Stimulated activated CD8-positive, alpha-beta memory T cell treated with anti-CD3 and anti-CD28 coated beads, Interleukin-12 subunit alpha, Interleukin-12 subunit beta, amount 100 ng/mL, for 4 hours (primary cell): ENCODE data around the gene GATAD2B.
"Not testable (repeated sequence)": the region's sequence is repeated elsewhere in the genome, so short reads cannot be mapped to it uniquely, and the experiment has no call there.

ENCODE experiments used
- DNase-seq: peaks from one replicate; pipeline ENCODE4 v3.0.0-alpha.2; 2020; ENCODE audit warnings: low read depth

Gene GATAD2B

GRCh38 chr1:153795330-153795837, 127.4 kb downstream of the GATAD2B start:
- DNase-seq: no peak

GRCh38 chr1:153794624-153795329, 128.0 kb downstream of the GATAD2B start:
- DNase-seq: no peak

GRCh38 chr1:153793973-153794615, 128.7 kb downstream of the GATAD2B start:
- DNase-seq: no peak

- no peak for DNase-seq
Measured at GRCh38 chr1:153793261-153793972, 129.4 kb downstream of the GATAD2B start.

DNA sequence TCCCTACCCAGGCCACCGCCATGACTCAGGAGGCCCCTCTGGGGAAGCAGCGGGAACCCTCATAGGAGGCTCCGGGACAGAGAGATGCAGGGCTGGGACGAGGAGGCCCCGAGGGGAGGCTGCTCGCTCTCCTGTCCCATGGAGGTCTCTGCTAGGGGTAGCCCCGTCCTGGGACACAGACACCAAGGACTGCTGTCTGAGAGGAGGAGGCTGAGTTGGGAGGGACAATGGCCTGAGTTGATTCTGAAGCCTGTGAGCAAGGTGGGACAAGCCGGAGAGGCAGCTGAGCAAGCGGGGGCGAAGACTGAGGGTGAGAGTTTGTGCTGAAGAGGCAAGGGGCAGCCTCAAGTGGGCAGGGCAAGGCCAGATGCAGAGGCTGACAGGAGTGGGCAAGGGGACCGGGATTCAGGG, 130.1 kb downstream of the GATAD2B start:
- no peak for DNase-seq

- DNase-seq: no peak
Measured at GRCh38 chr1:153791648-153792253, 131.0 kb downstream of the GATAD2B start.

- DNase-seq: no peak
Measured at GRCh38 chr1:153790966-153791647, 131.7 kb downstream of the GATAD2B start.

DNA sequence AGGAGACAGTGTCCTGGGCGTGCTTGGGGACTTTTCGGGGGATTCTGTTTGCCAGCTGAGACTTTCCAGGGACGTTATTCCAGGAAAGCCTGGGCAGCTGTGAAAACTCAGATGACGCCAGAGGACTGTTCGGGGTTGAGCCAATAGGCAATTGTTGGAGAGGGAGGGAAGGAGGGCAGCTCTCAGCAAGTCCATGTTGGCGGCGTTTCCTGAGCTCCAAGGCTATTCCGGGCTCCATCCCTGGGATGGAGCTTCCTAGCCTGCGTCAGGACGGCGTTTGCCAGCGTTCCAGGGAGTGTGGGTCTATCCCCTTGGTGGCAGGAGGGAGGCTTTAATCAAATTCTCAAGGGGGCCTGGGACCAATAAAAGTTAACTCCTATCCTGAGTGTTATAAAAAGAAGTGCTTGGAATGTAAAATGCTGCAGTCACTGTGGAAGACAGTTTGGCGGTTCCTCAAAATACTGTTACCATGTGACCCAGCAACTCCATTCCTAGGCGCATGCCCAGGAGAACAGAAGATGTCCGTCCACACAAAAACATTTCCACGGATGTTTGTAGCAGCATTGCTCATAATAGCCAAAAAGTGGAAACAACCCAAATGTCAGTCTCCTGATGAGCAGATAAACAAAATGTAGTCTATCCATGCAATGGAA, 132.3 kb downstream of the GATAD2B start:
- DNase-seq: no peak

- DNase-seq: no peak
Measured at GRCh38 chr1:153789478-153790034, 133.2 kb downstream of the GATAD2B start.

- no peak for DNase-seq
Measured at GRCh38 chr1:153786038-153786790, 136.6 kb downstream of the GATAD2B start.

- DNase-seq: peak; percentile 87
Measured at GRCh38 chr1:153783233-153784190, 139.3 kb downstream of the GATAD2B start.

DNA sequence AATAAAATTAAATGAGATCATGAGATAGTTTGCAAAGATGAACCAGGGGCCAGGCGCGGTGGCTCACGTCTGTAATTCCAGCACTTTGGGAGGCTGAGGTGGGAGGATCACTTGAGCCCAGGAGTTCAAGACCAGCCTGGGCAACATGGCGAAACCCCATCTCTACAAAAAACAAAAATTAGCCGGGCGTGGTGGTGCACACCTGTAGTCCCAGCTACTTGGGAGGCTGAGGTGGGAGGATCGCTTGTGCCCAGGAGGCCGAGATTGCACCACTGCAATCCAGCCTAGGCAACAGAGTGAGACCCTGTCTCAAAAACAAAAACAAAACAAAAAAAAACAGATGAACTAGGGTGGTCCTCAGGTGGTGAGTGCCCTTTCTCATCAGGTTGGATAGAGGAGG, 140.1 kb downstream of the GATAD2B start:
- not testable (repeated sequence) for DNase-seq

- DNase-seq: no peak
Measured at GRCh38 chr1:153780551-153780950, 142.2 kb downstream of the GATAD2B start.

DNA sequence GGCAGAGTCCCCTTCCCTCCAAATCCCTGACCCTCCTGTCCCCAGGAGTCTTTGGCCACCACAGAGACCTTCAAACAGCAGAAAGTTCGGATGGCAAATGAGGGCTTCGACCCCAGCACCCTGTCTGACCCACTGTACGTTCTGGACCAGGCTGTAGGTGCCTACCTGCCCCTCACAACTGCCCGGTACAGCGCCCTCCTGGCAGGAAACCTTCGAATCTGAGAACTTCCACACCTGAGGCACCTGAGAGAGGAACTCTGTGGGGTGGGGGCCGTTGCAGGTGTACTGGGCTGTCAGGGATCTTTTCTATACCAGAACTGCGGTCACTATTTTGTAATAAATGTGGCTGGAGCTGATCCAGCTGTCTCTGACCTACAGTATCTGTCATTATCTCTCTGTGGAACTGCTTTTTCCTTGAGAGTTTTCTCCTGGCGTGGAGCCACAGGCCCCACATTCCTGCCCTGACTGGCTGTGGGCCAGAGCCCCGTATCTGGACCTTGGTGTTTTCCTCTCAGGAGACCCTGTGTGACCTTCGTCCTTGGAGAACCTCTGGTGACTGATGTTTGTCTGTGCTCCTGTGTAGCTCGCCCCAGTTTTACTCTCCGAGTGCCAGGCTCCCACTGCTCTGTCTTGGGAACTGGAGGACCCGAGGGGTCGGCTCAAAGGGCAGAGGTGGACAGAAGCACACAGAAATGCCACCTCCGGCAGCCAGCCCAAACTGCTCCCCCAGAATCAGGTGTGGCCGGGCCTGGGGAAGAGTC, 142.8 kb downstream of the GATAD2B start:
- DNase-seq: no peak

DNA sequence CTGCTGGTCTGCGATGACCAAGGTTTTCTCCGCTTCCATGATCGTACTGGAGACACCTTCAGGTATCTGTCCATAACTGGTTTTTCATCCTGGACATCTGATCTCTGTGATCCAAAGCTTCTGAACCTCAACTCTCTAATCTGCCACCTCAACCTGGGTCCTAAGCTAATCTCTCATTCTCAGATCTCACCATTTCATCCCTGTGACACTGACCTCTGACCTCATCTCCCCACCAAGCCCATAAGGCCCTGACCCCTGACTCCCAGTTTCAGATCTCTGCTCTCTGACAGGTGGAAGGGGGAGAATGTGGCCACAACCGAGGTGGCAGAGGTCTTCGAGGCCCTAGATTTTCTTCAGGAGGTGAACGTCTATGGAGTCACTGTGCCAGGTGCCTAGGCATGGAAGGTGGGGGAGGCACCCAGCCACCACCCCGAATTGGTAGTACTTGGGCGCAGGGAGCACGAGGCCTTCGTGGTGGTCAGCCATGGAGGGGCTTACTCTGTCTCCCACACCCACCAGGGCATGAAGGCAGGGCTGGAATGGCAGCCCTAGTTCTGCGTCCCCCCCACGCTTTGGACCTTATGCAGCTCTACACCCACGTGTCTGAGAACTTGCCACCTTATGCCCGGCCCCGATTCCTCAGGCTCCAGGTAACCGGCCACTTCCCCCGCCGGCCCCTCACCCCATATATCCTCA, 143.8 kb downstream of the GATAD2B start:
- DNase-seq: no peak

- no peak for DNase-seq
Measured at GRCh38 chr1:153778051-153778823, 144.5 kb downstream of the GATAD2B start.

GRCh38 chr1:153777648-153778047, 145.1 kb downstream of the GATAD2B start:
- DNase-seq: no peak
